Measurements from ENCODE around the gene IRF5. TPM values are rescaled to one million over a fixed set of nuclear protein-coding genes. Genes with fewer than 3 reads are reported as not detected.

The IRF5 gene
- total RNA-seq, 1 experiment from 2014 or later: 1.2 TPM

- H3K36me3 ChIP-seq (ENCODE audit: control insufficient read depth, insufficient read depth, low read length): peaks cover 3% of the 10 kb centered on the region
- Mint-ChIP-seq H3K4me3 (ENCODE audit: unreplicated experiment) (no peak overlapping the region), H3K27ac (ENCODE audit: unreplicated experiment) (no peak overlapping the region), H3K36me3 (ENCODE audit: insufficient read depth, unreplicated experiment) (peaks cover 64% of the 10 kb centered on the region), H3K27me3 (ENCODE audit: insufficient read depth, unreplicated experiment) (no peaks in the 10 kb centered on the region), H3K4me1 (ENCODE audit: low read depth, unreplicated experiment) (no peaks in the 10 kb centered on the region), H3K9me3 (ENCODE audit: unreplicated experiment) (no peaks in the 10 kb centered on the region)
- no peaks in the 10 kb centered on the region for H3K4me1 ChIP-seq
- no peak for TF ChIP-seq CTCF (IDR thresholded peaks at IDR 0.05; ENCODE audit: insufficient read depth in 1 of 2, low read depth in 1 of 2, low read length in 1 of 2, severe bottlenecking in 1 of 2, unreplicated experiment in 1 of 2)
- ChIA-PET POLR2A (no interaction called here), CTCF (no interaction called here)
- no TSS peak for BruUV-seq (replicated peaks)
- no peak for DNase-seq
- no peak overlapping the region for H3K4me3 ChIP-seq (ENCODE audit: low read depth, low read length)
- no peaks in the 10 kb centered on the region for H3K9me3 ChIP-seq
- H3K27me3 ChIP-seq (replicated peaks; ENCODE audit: control insufficient read depth, insufficient read depth, low read length): no peaks in the 10 kb centered on the region
- intact Hi-C loops (cut with micrococcal nuclease; ENCODE audit: unreplicated experiment): no loop called here
Measured at GRCh38 chr7:128986609-128987008, 48.9 kb downstream of the IRF5 start.

- intact Hi-C loops (cut with micrococcal nuclease; ENCODE audit: unreplicated experiment): no loop called here
- TF ChIP-seq CTCF (IDR thresholded peaks at IDR 0.05; ENCODE audit: insufficient read depth in 1 of 2, low read depth in 1 of 2, low read length in 1 of 2, severe bottlenecking in 1 of 2, unreplicated experiment in 1 of 2): no peak
- BruUV-seq (replicated peaks): no TSS peak
- no peak overlapping the region for H3K4me3 ChIP-seq (ENCODE audit: low read depth, low read length)
- CTCF ChIA-PET: no interaction called here
- Mint-ChIP-seq H3K9me3 (ENCODE audit: unreplicated experiment) (no peaks in the 10 kb centered on the region), H3K27me3 (ENCODE audit: insufficient read depth, unreplicated experiment) (no peaks in the 10 kb centered on the region), H3K4me1 (ENCODE audit: low read depth, unreplicated experiment) (no peaks in the 10 kb centered on the region), H3K27ac (ENCODE audit: unreplicated experiment) (no peak overlapping the region), H3K36me3 (ENCODE audit: insufficient read depth, unreplicated experiment) (peaks cover 52% of the 10 kb centered on the region), H3K4me3 (ENCODE audit: unreplicated experiment) (no peak overlapping the region)
- H3K9me3 ChIP-seq: no peaks in the 10 kb centered on the region
- no peaks in the 10 kb centered on the region for H3K27me3 ChIP-seq (replicated peaks; ENCODE audit: control insufficient read depth, insufficient read depth, low read length)
- POLR2A ChIA-PET: no interaction called here
- DNase-seq: no peak
- no peaks in the 10 kb centered on the region for H3K4me1 ChIP-seq
- H3K36me3 ChIP-seq (ENCODE audit: control insufficient read depth, insufficient read depth, low read length): peaks cover 1% of the 10 kb centered on the region; the same call in 1 of the 2 replicates
Measured at GRCh38 chr7:128988372-128988771, 50.6 kb downstream of the IRF5 start.

GRCh38 chr7:128989961-128990360 lies 52.2 kb downstream of the IRF5 start:
- Histone ChIP-seq H3K4me3 (ENCODE audit: low read depth, low read length) (no peak overlapping the region), H3K27me3 (replicated peaks; ENCODE audit: control insufficient read depth, insufficient read depth, low read length) (no peaks in the 10 kb centered on the region), H3K9me3 (no peaks in the 10 kb centered on the region), H3K36me3 (ENCODE audit: control insufficient read depth, insufficient read depth, low read length) (0 out of 2 replicates have a peak, but pooled peaks cover 1% of the 10 kb centered on the region), H3K4me1 (no peaks in the 10 kb centered on the region)
- intact Hi-C loops (cut with micrococcal nuclease; ENCODE audit: unreplicated experiment): no loop called here
- no peaks in the 10 kb centered on the region for H3K4me1 Mint-ChIP-seq (ENCODE audit: low read depth, unreplicated experiment)
- ChIA-PET CTCF (no interaction called here), POLR2A (no interaction called here)
- no peak for DNase-seq
- H3K27ac Mint-ChIP-seq (ENCODE audit: unreplicated experiment): no peak overlapping the region
- H3K4me3 Mint-ChIP-seq (ENCODE audit: unreplicated experiment): no peak overlapping the region
- TF ChIP-seq CTCF (IDR thresholded peaks at IDR 0.05; ENCODE audit: insufficient read depth in 1 of 2, low read depth in 1 of 2, low read length in 1 of 2, severe bottlenecking in 1 of 2, unreplicated experiment in 1 of 2): no peak
- no peaks in the 10 kb centered on the region for H3K9me3 Mint-ChIP-seq (ENCODE audit: unreplicated experiment)
- no peaks in the 10 kb centered on the region for H3K27me3 Mint-ChIP-seq (ENCODE audit: insufficient read depth, unreplicated experiment)
- peaks cover 48% of the 10 kb centered on the region for H3K36me3 Mint-ChIP-seq (ENCODE audit: insufficient read depth, unreplicated experiment)
- no TSS peak for BruUV-seq (replicated peaks)

Measured in Caco-2 (cell line).